Activated T-helper 17 cell treated with anti-CD3 and anti-CD28 coated beads, Interleukin-2, amount 50 U/mL, for 72 hours (primary cell): ENCODE results near the gene EHBP1. TPM values are rescaled to one million over a fixed set of nuclear protein-coding genes. Genes with fewer than 3 reads are reported as not detected.
A peak's percentile ranks its signal among the peaks of the same experiment; 100 is the strongest.

Experiments
- ATAC-seq: fragments of 150-1000 bp; cut with Tn5 transposase; replicated peaks from 2 replicates; pipeline ENCODE4 v1.10.0; 2021; ENCODE audit warnings: mild to moderate bottlenecking, moderate library complexity
- H3K27ac Mint-ChIP-seq: one replicate; pipeline ENCODE4 v1.8.0; 2022; ENCODE audit warnings: mixed read lengths
- H3K27me3 Mint-ChIP-seq: one replicate; pipeline ENCODE4 v1.8.0; 2022; ENCODE audit warnings: mixed read lengths
- H3K36me3 Mint-ChIP-seq: one replicate; pipeline ENCODE4 v1.8.0; 2022; ENCODE audit warnings: low read depth, mild to moderate bottlenecking, mixed read lengths
- H3K4me1 Mint-ChIP-seq: one replicate; pipeline ENCODE4 v1.8.0; 2022; ENCODE audit warnings: mixed read lengths
- H3K4me3 Mint-ChIP-seq: one replicate; pipeline ENCODE4 v1.8.0; 2022; ENCODE audit warnings: mild to moderate bottlenecking, mixed read lengths
- H3K9me3 Mint-ChIP-seq: one replicate; pipeline ENCODE4 v1.8.0; 2022; ENCODE audit warnings: mixed read lengths
- total RNA-seq, 2 donors: library from RNA; stranded (reverse); gene quantifications; one replicate each; pipeline ENCODE4 v1.2.3, GENCODE V29; 2022

The EHBP1 gene
- total RNA-seq, 2 donors from 2014 or later, result 21.5 to 22.0 TPM

DNA sequence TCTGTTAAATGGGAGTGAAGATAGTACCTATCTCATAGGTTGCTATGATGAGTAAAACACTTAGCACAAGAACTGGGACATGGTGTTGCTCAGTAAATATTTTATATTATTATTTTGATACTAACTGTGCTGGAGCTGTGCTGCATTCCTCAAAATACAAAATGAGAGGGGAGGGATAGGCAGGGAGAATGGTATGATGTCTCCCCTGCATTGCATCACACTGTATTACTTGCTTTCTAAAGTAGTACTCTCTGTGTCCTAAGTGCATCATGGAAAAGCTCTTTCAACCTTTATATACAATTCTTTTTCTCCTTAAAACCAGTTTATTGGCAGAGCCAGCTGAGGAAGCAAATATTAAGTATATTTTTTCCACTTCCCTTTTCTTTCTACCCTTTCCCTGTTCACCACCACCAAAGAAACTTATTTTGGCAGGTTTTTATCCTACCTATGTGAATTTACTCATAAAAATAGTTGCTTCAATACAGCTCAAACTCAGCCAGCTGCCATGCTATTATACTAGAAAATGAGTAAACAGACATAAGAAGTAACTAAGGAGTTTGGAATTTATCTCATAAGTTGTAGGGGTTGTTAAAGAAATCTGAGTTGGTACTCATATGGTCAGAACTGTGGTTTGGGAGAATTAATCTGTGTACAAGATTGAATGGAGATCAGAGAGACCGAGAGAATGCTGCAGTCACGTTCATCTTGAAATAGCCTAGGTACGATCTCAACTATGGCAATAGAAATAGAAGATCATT is 60.3 kb downstream of the EHBP1 start:
- ATAC-seq, result no peak
- Mint-ChIP-seq H3K36me3 (peaks cover 6% of the 10 kb centered on the region), H3K4me1 (peaks cover 6% of the 10 kb centered on the region), H3K4me3 (no peak overlapping the region), H3K9me3 (peaks cover 4% of the 10 kb centered on the region), H3K27me3 (no peaks in the 10 kb centered on the region), H3K27ac (no peak overlapping the region)

DNA sequence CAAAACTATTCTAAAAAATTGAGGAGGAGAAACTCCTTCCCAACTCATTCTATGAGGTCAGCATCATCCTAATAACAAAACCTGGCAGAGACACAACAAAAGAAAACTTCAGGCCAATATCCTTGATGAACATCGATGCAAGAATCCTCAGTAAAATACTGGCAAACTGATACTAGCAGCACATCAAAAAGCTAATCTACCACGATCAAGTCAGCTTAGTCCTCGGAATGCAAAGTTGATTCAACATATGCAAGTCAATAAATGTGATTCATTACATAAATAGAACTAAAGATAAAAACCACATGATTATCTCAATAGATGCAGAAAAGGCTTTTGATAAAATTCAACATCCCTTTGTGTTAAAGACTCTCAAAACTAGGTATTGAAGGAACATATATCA is 63.1 kb downstream of the EHBP1 start:
- Mint-ChIP-seq H3K27me3 (no peaks in the 10 kb centered on the region), H3K27ac (no peak overlapping the region), H3K36me3 (peaks cover 6% of the 10 kb centered on the region), H3K4me1 (peaks cover 6% of the 10 kb centered on the region), H3K9me3 (peaks cover 4% of the 10 kb centered on the region), H3K4me3 (no peak overlapping the region)
- ATAC-seq, result no peak

DNA sequence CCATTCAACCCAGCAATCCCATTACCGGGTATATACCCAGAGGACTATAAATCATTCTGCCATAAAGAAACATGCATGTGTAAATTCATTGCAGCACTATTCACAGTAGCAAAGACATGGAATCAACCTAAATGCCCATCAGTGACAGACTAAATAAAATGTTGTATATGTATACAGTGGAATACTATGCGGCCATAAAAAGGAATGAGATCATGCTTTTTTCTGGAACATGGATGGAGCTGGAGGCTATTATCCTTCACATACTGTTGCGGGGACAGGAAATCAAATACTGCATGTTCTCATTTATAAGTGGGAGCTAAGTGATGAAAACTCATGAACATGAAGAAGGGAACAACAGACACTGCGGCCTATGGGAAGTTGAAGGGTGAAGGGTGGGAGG is 65.1 kb downstream of the EHBP1 start:
- peaks cover 6% of the 10 kb centered on the region for H3K4me1 Mint-ChIP-seq
- H3K27ac Mint-ChIP-seq, result no peak overlapping the region
- H3K9me3 Mint-ChIP-seq, result peaks cover 4% of the 10 kb centered on the region
- no peak for ATAC-seq
- no peaks in the 10 kb centered on the region for H3K27me3 Mint-ChIP-seq
- H3K36me3 Mint-ChIP-seq, result peaks cover 6% of the 10 kb centered on the region
- no peak overlapping the region for H3K4me3 Mint-ChIP-seq

DNA sequence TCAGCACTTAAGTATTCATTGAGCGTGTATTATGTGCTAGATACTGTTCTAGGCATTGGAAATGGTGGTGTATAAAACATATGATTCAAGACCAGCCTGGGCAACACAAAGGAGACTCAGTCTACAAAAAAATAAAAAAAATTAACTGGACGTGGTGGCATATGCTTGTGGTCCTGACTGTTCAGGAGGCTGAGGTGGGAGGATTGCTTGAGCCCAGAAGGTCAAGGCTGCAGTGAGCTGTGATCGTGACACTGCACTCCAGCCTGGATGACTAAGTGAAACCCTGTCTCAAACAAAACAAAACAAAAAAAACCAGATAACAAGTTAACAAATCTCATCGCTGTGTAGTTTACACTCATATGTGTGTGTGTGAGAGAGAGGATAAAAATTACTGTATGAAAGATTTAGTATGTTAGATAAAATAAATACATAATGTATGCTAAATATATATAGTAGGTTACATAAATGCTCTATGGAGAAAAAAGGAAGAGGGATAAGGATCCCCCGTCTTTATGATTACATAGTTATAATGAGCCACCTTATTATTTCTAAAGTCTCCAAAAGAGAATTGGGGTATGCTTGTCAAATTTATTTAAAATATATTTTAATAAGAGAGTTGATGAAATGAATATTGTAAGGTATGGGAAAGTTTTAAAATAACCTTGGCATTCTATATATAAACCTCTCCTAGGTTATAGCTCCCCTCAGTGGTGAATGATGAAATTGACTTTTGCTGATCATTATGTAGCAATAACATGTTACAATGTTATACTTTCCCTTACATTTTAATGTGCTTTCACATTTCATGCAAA is 69.2 kb downstream of the EHBP1 start:
- no peaks in the 10 kb centered on the region for H3K27me3 Mint-ChIP-seq
- no peak overlapping the region for H3K27ac Mint-ChIP-seq
- H3K4me3 Mint-ChIP-seq, result no peak overlapping the region
- no peaks in the 10 kb centered on the region for H3K9me3 Mint-ChIP-seq
- no peaks in the 10 kb centered on the region for H3K36me3 Mint-ChIP-seq
- ATAC-seq, result peak; percentile 43
- no peaks in the 10 kb centered on the region for H3K4me1 Mint-ChIP-seq

DNA sequence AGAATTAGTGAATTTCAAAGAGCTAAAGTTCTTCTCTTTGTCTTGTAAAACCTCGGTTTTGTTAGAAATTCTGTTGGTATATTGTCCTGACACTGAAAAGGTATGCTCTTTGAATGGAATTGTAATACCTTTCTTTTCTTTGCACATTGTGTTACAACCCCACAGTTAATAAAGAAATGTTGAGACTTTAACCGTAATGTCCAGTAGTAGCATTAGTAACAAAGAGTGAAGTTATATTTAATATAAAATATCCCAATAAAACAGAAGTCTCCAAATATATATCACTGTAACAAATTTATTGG is 69.8 kb downstream of the EHBP1 start:
- Mint-ChIP-seq H3K4me1 (no peaks in the 10 kb centered on the region), H3K9me3 (no peaks in the 10 kb centered on the region), H3K27me3 (no peaks in the 10 kb centered on the region), H3K27ac (no peak overlapping the region), H3K4me3 (no peak overlapping the region), H3K36me3 (no peaks in the 10 kb centered on the region)
- ATAC-seq, result no peak

DNA sequence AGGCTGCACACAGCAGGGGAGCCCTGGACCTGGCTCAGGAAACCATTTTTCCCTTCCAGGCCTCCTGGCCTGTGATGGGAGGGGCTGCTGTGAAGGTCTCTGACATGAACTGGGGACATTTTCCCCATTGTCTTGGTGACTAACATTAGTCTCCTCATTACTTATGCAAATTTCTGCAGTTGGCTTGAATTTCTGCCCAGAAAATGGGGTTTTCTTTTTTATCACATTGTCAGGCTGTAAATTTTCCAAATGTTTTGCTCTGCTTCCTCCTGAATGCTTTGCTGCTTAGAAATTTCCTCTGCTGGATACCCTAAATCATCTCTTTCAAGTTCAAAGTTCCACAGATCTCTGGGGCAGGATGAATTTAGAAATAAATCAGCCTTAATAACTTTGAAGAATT is 78.2 kb downstream of the EHBP1 start:
- Mint-ChIP-seq H3K4me3 (no peak overlapping the region), H3K9me3 (no peaks in the 10 kb centered on the region), H3K4me1 (peaks cover 4% of the 10 kb centered on the region), H3K36me3 (no peaks in the 10 kb centered on the region), H3K27me3 (no peaks in the 10 kb centered on the region), H3K27ac (no peak overlapping the region)
- ATAC-seq, result no peak

DNA sequence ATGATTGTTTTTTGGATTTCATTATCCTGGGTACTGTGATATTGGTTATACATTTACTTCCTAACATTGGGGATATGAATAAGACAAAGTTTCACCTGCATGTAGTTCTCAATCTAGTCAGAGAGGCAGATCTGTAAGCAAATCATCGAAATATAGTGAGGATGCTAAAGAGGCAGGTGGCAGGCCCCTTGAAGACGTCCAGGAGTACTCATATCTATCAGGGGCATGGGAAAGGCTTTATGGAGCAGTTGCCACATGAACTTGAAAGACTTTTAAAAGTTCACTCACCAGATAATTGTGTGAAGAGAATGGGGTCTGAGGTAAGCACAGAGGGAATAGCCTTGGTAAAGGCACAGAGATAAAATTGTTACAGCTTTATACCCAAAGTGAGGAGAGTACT is 78.8 kb downstream of the EHBP1 start:
- H3K4me1 Mint-ChIP-seq, result peaks cover 4% of the 10 kb centered on the region
- no peaks in the 10 kb centered on the region for H3K36me3 Mint-ChIP-seq
- ATAC-seq, result no peak
- no peak overlapping the region for H3K27ac Mint-ChIP-seq
- no peaks in the 10 kb centered on the region for H3K27me3 Mint-ChIP-seq
- no peaks in the 10 kb centered on the region for H3K9me3 Mint-ChIP-seq
- H3K4me3 Mint-ChIP-seq, result no peak overlapping the region

DNA sequence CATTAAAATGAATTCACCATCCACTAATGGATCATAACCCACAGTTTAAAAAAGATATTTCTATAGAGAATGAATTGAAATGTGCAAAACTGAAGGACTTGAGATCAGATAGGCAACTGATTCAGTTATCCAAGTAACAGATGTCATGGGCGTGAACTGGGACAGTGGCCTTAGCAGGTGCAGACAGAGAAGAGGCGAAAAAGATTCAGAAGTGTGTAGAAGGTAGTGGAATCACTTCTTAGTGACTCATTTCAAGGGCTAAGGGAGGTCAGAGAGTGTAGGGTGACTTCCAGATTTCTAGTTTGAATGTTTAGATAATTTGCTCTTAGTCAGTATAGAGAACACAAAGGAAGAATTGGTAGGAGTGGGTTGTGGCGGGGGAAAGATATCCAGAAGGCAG is 79.7 kb downstream of the EHBP1 start:
- Mint-ChIP-seq H3K27me3 (no peaks in the 10 kb centered on the region), H3K27ac (no peak overlapping the region), H3K36me3 (no peaks in the 10 kb centered on the region), H3K4me3 (no peak overlapping the region), H3K4me1 (peaks cover 4% of the 10 kb centered on the region), H3K9me3 (no peaks in the 10 kb centered on the region)
- ATAC-seq, result peak; percentile 54

DNA sequence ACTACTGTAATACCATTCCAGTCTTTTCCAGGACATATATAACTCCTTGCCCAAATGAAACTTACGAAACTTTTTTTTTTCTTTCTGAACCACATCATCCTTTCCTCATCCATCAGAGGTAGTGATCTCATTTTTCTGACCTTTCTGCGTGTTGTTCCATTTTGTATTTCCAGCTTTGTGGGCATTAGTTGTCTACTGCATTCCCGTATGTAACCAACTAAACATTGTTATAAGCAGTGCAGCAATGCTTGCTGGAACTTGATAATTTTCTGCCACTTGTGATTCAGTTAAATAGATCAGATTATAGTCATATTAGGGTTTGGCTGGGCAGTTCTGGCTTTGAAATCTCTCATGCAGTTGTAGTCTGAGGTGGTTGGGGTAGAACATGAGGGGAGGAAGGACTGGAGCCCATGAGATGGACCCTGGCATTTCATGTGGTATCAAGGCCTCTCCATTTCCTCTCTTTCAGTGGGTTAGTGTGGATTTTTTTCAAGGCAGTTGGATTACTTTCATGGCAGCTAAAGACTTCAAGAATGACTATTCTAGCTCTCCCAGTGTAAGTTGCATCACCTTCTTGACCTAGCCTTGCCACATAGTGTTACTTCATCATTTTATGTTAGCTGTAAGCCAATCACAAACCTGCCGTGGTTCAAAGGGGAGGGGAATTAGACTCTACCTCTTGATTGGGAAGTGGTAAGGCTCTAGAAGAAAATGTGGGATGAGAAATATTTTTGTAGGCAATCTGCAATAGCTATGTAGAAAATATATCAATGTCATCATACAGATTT is 80.5 kb downstream of the EHBP1 start:
- Mint-ChIP-seq H3K27ac (no peak overlapping the region), H3K27me3 (no peaks in the 10 kb centered on the region), H3K36me3 (no peaks in the 10 kb centered on the region), H3K4me1 (peaks cover 4% of the 10 kb centered on the region), H3K4me3 (no peak overlapping the region), H3K9me3 (no peaks in the 10 kb centered on the region)
- no peak for ATAC-seq

DNA sequence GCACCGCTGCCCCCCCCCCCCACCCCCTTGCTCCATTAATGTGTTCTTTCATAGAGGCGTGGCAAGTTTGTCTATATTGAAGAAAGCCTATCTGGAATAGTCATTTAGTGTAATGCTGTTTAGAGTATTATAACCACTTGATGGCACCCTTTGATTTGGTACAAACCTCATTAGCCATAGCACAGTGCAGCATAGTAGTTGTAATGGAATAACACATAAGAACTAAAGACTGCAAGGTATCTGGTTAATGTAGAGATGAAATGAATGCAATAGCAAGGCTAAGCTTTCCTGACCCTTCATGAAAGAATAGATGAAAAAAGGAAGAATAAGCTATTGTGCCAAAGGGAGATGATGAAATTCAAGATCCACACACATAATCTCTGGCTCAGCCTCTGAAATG is 81.9 kb downstream of the EHBP1 start:
- Mint-ChIP-seq H3K4me3 (no peak overlapping the region), H3K27ac (no peak overlapping the region), H3K4me1 (peaks cover 4% of the 10 kb centered on the region), H3K9me3 (no peaks in the 10 kb centered on the region), H3K36me3 (no peaks in the 10 kb centered on the region), H3K27me3 (no peaks in the 10 kb centered on the region)
- peak; percentile 52 for ATAC-seq

DNA sequence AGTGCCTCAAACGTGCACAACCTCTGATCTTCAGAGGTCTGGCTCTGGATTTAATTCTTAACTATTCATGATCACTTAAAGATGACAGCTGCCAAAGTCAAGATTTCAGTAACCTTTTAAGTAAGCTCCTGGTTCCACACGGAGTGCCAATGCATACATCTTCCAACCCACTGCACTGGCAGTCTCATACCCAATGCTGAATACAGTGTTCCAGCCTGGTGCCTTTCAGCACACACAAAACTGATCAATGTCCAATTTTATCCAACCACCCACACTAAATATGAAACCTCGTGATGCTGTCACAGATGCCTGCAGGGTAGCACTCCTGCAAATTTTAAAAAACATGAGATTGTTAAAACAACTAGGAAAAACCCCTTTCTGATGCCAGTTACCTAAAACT is 84.0 kb downstream of the EHBP1 start:
- no peak overlapping the region for H3K4me3 Mint-ChIP-seq
- H3K9me3 Mint-ChIP-seq, result no peaks in the 10 kb centered on the region
- H3K27ac Mint-ChIP-seq, result no peak overlapping the region
- ATAC-seq, result no peak
- no peaks in the 10 kb centered on the region for H3K36me3 Mint-ChIP-seq
- H3K27me3 Mint-ChIP-seq, result no peaks in the 10 kb centered on the region
- peaks cover 4% of the 10 kb centered on the region for H3K4me1 Mint-ChIP-seq

DNA sequence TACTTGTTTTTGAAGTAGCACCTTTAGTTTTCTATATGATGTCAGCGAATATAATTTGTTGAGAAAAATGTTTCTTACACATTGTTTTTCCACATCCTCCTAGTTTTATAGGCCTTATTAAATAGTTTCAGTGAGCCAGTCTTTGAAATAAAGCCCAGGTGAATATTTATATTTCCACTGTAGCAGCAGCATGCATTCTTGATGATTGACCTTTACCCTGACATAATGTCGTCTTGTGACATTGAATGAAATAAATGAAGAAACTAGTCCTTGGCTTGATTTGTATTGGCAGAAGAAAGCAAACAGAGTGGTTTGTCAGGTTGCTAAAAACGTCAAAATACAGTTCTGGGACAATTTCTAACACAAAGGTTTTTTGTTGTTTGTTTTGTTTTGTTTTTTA is 84.4 kb downstream of the EHBP1 start:
- ATAC-seq, result no peak
- H3K27ac Mint-ChIP-seq, result no peak overlapping the region
- H3K9me3 Mint-ChIP-seq, result no peaks in the 10 kb centered on the region
- H3K27me3 Mint-ChIP-seq, result no peaks in the 10 kb centered on the region
- peaks cover 4% of the 10 kb centered on the region for H3K4me1 Mint-ChIP-seq
- H3K36me3 Mint-ChIP-seq, result no peaks in the 10 kb centered on the region
- H3K4me3 Mint-ChIP-seq, result no peak overlapping the region

DNA sequence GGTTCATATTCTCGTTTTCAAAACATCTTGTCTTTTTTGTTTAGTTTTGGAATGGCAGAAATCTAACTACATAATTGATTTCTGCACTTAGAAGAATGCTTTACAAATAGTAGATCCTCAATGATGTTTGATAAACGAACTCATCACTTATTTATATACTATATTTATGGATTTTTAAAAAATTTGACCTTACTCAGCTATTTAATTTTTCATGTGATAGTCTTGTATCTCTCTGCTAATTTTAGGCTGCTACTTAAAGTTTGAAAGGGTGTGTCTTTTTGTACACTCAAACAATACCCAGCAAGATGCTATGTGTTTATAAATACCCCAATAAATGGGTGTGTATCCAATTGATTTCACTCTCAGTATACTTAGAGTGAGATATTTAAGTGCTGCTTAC is 86.9 kb downstream of the EHBP1 start:
- Mint-ChIP-seq H3K36me3 (no peaks in the 10 kb centered on the region), H3K27me3 (no peaks in the 10 kb centered on the region), H3K4me1 (no peaks in the 10 kb centered on the region), H3K9me3 (no peaks in the 10 kb centered on the region), H3K4me3 (no peak overlapping the region), H3K27ac (no peak overlapping the region)
- no peak for ATAC-seq

DNA sequence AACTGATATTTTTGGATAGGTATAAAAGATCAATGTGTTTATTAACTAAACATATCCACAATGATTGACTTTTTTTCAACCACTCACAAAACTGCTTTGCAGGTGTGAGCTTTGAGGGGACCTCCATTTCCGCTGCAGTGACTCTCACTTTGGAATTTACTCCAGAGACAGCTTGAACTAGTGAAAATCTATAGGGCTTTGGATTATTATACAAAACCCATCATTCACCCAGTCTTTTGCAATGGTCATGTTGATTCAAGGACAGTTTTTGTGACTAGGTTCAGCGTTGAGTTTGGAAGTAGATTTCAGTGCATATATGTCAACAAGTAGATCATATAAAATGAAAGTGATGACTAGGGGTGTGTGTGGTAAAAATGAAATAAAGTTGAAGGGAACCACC is 87.7 kb downstream of the EHBP1 start:
- H3K27ac Mint-ChIP-seq, result no peak overlapping the region
- H3K27me3 Mint-ChIP-seq, result no peaks in the 10 kb centered on the region
- H3K36me3 Mint-ChIP-seq, result no peaks in the 10 kb centered on the region
- H3K4me1 Mint-ChIP-seq, result no peaks in the 10 kb centered on the region
- no peak for ATAC-seq
- no peaks in the 10 kb centered on the region for H3K9me3 Mint-ChIP-seq
- H3K4me3 Mint-ChIP-seq, result no peak overlapping the region

DNA sequence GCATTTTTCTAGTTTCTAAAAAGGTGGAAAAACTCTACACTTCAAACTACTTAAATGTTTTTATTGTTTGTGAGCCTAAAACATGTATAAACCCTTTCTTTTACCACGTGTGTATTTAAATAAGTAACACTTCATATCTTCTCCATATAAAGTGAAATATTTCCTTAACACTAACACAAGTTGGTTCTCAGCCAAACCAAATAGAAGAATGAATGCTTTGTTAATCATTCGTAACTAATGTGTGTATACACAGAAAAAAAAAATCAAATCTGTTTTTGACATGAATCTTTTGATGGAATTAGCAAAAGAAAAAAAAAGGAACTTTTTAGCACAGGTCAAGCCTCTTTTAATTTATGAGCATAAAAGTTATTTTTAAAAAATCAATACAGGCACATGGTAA is 89.3 kb downstream of the EHBP1 start:
- Mint-ChIP-seq H3K36me3 (no peaks in the 10 kb centered on the region), H3K27me3 (no peaks in the 10 kb centered on the region), H3K4me3 (no peak overlapping the region), H3K9me3 (no peaks in the 10 kb centered on the region), H3K27ac (no peak overlapping the region), H3K4me1 (peaks cover under 1% of the 10 kb centered on the region)
- no peak for ATAC-seq
